HCT116 (cell line): Measurements from ENCODE around the gene ABCC5. TPM values are rescaled to one million over a fixed set of nuclear protein-coding genes. Genes with fewer than 3 reads are reported as not detected.

Experiments
- ATAC-seq: fragments of 200-7000 bp; cut with Tn5 transposase; 2 replicates; pipeline ENCODE4 v1.9.1; 2020; ENCODE audit warnings: mild to moderate bottlenecking, moderate library complexity
- BruUV-seq: library from RNA; stranded (reverse); fragments of 400-500 nt; replicated peaks from 2 replicates; lab custom pipeline; 2021; lab: Mats Ljungman, UMichigan
- CTCF ChIA-PET: fragments of 300-600 bp; sonication (Branson Sonifier 250); formaldehyde crosslinking; loops from one replicate; lab custom pipeline; 2021; ENCODE audit warnings: antibody characterized with exemption; lab: Charles Lee
- POLR2A ChIA-PET: fragments of 300-600, 350-600 bp; sonication (Branson Sonifier 250); formaldehyde crosslinking; loops from one replicate; lab custom pipeline; 2021; ENCODE audit warnings: antibody characterized with exemption; lab: Charles Lee
- RAD21 ChIA-PET, 2 experiments: fragments of 300-600 bp; sonication (Branson Sonifier 250); formaldehyde crosslinking; loops; one replicate each; lab custom pipeline; 2023; ENCODE audit warnings: low total read pairs in 2 of 2; ENCODE audit not compliant: uncharacterized antibody in 2 of 2, unreplicated experiment in 2 of 2, low non-redundant PET in 1 of 2; lab: Charles Lee
- DNase-seq: peaks from one replicate; pipeline ENCODE4 v3.0.0-alpha.2; 2010; ENCODE audit warnings: low read depth, low spot score
- H2AFZ ChIP-seq: fragments of 200-600 bp; shearing (Covaris generic), sonication (generic); 2 replicates; pipeline ENCODE4 v1.6.1; 2017; ENCODE audit warnings: low read depth, mixed run types, mixed read lengths, antibody characterized with exemption, low read length; ENCODE audit not compliant: poor library complexity, severe bottlenecking
- H3K27ac ChIP-seq: 2 replicates; pipeline ENCODE4 v1.5.1; 2012; ENCODE audit warnings: low read depth, low read length
- H3K27me3 ChIP-seq: fragments of 200-600 bp; sonication (generic); 2 replicates; pipeline ENCODE4 v1.6.1; 2016; ENCODE audit warnings: mixed run types, low read length, mixed read lengths; ENCODE audit not compliant: insufficient read depth
- H3K36me3 ChIP-seq, 2 experiments: fragments of 200-500 bp in 1 of 2; fragments of 200-600 bp in 1 of 2; sonication (Bioruptor generic) in 1 of 2; sonication (generic) in 1 of 2; 2 replicates each; pipeline versions ENCODE4 v1.5.1 to v1.6.1; 2014 to 2016; ENCODE audit warnings: low read length in 2 of 2, inconsistent platforms in 1 of 2, mixed read lengths in 1 of 2, mixed run types in 1 of 2; ENCODE audit not compliant: insufficient read depth in 2 of 2, control insufficient read depth in 1 of 2
- H3K4me1 ChIP-seq, 2 experiments: fragments of 200-600 bp in 1 of 2; sonication (generic) in 1 of 2; 2 replicates each; pipeline versions ENCODE4 v1.5.1 to v1.6.1; 2012 to 2017; ENCODE audit warnings: low read length in 2 of 2, inconsistent platforms in 1 of 2, mild to moderate bottlenecking in 1 of 2, mixed read lengths in 1 of 2, mixed run types in 1 of 2, moderate library complexity in 1 of 2; ENCODE audit not compliant: insufficient read depth in 2 of 2, control insufficient read depth in 1 of 2
- H3K4me2 ChIP-seq: fragments of 200-600 bp; sonication (generic); 2 replicates; pipeline ENCODE4 v1.6.1; 2017; ENCODE audit warnings: mixed run types, low read length, mixed read lengths
- H3K4me3 ChIP-seq, 2 experiments: fragments of 200-600 bp in 1 of 2; sonication (generic) in 1 of 2; replicated peaks in 1 of 2; 2 replicates each; pipeline ENCODE4 v1.5.1; 2011 to 2016; ENCODE audit warnings: low read length in 2 of 2, control low read depth in 1 of 2, low read depth in 1 of 2, mild to moderate bottlenecking in 1 of 2, mixed read lengths in 1 of 2, mixed run types in 1 of 2
- H3K79me2 ChIP-seq: fragments of 200-600 bp; sonication (generic); 2 replicates; pipeline ENCODE4 v1.6.1; 2017; ENCODE audit warnings: mild to moderate bottlenecking, mixed run types, low read length, moderate library complexity, mixed read lengths; ENCODE audit not compliant: insufficient read depth
- H3K9ac ChIP-seq: fragments of 200-600 bp; sonication (generic); 2 replicates; pipeline ENCODE4 v1.6.1; 2016; ENCODE audit warnings: low read length, mixed read lengths
- H3K9me2 ChIP-seq: fragments of 200-600 bp; sonication (generic), shearing (Covaris generic); 2 replicates; pipeline ENCODE4 v1.6.1; 2017; ENCODE audit warnings: mixed run types, mild to moderate bottlenecking, moderate library complexity; ENCODE audit not compliant: insufficient read depth
- H3K9me3 ChIP-seq, 2 experiments: fragments of 200-500 bp in 1 of 2; fragments of 200-600 bp in 1 of 2; sonication (Bioruptor generic) in 1 of 2; sonication (generic) in 1 of 2; 2 replicates each; pipeline ENCODE4 v1.6.1; 2014 to 2017; ENCODE audit warnings: low read length in 2 of 2, mixed read lengths in 2 of 2, inconsistent platforms in 1 of 2, low read depth in 1 of 2, mild to moderate bottlenecking in 1 of 2, mixed run types in 1 of 2, moderate library complexity in 1 of 2; ENCODE audit not compliant: control insufficient read depth in 1 of 2, insufficient read depth in 1 of 2
- H4K20me1 ChIP-seq: fragments of 200-600 bp; sonication (generic), shearing (Covaris generic); 2 replicates; pipeline ENCODE4 v1.6.1; 2017; ENCODE audit warnings: mixed run types, mild to moderate bottlenecking, moderate library complexity; ENCODE audit not compliant: insufficient read depth
- JUND ChIP-seq: IDR thresholded peaks from 2 replicates; pipeline ENCODE4 v1.6.1; 2012
- POLR2A ChIP-seq: IDR thresholded peaks from 2 replicates; pipeline ENCODE4 v1.7.0; 2011; ENCODE audit warnings: borderline replicate concordance; ENCODE audit not compliant: insufficient read depth, insufficient read length; ENCODE audit errors: extremely low read depth
- RAD21 ChIP-seq: IDR thresholded peaks from 2 replicates; pipeline ENCODE4 v1.6.1; 2012; ENCODE audit warnings: low read depth, mild to moderate bottlenecking
- SIN3A ChIP-seq: IDR thresholded peaks from 2 replicates; pipeline ENCODE4 v1.6.1; 2012; ENCODE audit warnings: low read depth
- SP1 ChIP-seq: IDR thresholded peaks from 2 replicates; pipeline ENCODE4 v1.6.1; 2012; ENCODE audit warnings: low read depth
- SRF ChIP-seq: IDR thresholded peaks from 2 replicates; pipeline ENCODE4 v1.6.1; 2012; ENCODE audit warnings: low read depth
- TCF7L2 ChIP-seq: IDR thresholded peaks from 2 replicates; pipeline ENCODE4 v1.7.0; 2011; ENCODE audit warnings: borderline replicate concordance, inconsistent platforms; ENCODE audit not compliant: insufficient read depth, insufficient read length; ENCODE audit errors: extremely low read depth
- intact Hi-C: fragments of 100-400 bp; cut with micrococcal nuclease; formaldehyde crosslinking; loops from 2 replicates; pipeline ENCODE4 v1.10.0; 2022
- total RNA-seq: library from RNA; stranded (reverse); gene quantifications from one replicate; pipeline ENCODE4 v1.2.1, GENCODE V29; 2021; ENCODE audit not compliant: unreplicated experiment
- TF ChIP-seq, protein P1 (sequence below): IDR thresholded peaks from 2 replicates; pipeline ENCODE4 v1.6.1; 2012; ENCODE audit warnings: low read depth
- TF ChIP-seq, protein P2 (sequence below): IDR thresholded peaks from 2 replicates; pipeline ENCODE4 v1.6.1; 2012
- TF ChIP-seq, protein P3 (sequence below): IDR thresholded peaks from 2 replicates; pipeline ENCODE4 v1.6.1; 2011; ENCODE audit warnings: mild to moderate bottlenecking, low read length, moderate library complexity; ENCODE audit not compliant: insufficient replicate concordance; ENCODE audit errors: extremely low read depth

ABCC5 gene
- total RNA-seq, 1 experiment from 2014 or later = 16.9 TPM

DNA sequence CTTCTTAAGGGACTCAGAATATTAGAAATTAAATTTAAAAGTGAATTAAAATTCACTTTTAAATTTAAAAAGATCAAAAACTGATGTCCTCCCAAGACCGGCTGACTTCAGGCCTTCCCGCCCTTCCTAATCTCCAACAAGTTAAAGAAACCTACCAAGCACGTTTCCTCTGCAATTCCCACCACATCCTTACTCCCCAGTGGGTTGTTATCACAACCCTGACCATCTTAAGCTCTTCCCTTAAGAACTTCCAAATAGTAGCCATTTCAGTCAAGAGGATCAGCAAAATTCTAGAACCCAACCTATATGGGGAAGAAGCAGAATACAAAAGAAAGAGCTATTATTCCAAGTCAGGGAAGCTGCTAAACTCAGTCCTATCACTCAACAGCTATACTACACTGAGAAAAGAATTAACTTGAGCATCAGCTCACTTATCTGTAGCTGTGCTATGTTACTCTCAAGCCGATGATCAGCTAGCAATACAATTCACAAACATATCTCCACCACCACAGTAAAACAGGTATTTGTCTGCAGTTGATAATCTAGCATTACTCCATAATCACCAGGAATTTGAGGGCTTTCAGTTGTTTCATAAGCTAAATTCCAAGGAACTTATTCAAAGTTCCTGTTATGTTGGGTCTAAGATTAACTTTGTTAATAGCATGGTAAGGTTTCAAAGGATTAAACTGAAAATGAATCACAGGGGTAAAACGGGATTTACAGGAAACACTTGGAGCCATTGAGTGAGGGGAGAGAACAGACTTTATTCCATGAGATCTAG lies 14.3 kb downstream of the ABCC5 start:
- no peaks in the 10 kb centered on the region for H3K9me3 ChIP-seq
- TF ChIP-seq SIN3A (no peak), SP1 (no peak), TCF7L2 (no peak), JUND (no peak), RAD21 (no peak), SRF (no peak), POLR2A (no peak)
- TF ChIP-seq, protein P1, sequence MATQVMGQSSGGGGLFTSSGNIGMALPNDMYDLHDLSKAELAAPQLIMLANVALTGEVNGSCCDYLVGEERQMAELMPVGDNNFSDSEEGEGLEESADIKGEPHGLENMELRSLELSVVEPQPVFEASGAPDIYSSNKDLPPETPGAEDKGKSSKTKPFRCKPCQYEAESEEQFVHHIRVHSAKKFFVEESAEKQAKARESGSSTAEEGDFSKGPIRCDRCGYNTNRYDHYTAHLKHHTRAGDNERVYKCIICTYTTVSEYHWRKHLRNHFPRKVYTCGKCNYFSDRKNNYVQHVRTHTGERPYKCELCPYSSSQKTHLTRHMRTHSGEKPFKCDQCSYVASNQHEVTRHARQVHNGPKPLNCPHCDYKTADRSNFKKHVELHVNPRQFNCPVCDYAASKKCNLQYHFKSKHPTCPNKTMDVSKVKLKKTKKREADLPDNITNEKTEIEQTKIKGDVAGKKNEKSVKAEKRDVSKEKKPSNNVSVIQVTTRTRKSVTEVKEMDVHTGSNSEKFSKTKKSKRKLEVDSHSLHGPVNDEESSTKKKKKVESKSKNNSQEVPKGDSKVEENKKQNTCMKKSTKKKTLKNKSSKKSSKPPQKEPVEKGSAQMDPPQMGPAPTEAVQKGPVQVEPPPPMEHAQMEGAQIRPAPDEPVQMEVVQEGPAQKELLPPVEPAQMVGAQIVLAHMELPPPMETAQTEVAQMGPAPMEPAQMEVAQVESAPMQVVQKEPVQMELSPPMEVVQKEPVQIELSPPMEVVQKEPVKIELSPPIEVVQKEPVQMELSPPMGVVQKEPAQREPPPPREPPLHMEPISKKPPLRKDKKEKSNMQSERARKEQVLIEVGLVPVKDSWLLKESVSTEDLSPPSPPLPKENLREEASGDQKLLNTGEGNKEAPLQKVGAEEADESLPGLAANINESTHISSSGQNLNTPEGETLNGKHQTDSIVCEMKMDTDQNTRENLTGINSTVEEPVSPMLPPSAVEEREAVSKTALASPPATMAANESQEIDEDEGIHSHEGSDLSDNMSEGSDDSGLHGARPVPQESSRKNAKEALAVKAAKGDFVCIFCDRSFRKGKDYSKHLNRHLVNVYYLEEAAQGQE = no peak
- TF ChIP-seq, protein P2, sequence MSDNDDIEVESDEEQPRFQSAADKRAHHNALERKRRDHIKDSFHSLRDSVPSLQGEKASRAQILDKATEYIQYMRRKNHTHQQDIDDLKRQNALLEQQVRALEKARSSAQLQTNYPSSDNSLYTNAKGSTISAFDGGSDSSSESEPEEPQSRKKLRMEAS = no peak
- TF ChIP-seq, protein P3, sequence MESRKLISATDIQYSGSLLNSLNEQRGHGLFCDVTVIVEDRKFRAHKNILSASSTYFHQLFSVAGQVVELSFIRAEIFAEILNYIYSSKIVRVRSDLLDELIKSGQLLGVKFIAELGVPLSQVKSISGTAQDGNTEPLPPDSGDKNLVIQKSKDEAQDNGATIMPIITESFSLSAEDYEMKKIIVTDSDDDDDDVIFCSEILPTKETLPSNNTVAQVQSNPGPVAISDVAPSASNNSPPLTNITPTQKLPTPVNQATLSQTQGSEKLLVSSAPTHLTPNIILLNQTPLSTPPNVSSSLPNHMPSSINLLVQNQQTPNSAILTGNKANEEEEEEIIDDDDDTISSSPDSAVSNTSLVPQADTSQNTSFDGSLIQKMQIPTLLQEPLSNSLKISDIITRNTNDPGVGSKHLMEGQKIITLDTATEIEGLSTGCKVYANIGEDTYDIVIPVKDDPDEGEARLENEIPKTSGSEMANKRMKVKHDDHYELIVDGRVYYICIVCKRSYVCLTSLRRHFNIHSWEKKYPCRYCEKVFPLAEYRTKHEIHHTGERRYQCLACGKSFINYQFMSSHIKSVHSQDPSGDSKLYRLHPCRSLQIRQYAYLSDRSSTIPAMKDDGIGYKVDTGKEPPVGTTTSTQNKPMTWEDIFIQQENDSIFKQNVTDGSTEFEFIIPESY = no peak
- TF ChIP-seq, all 23 proteins: peak for 0
- CTCF ChIA-PET = no interaction called here
- DNase-seq = no peak
- H3K27me3 ChIP-seq = no peaks in the 10 kb centered on the region
- H3K36me3 ChIP-seq = 0 out of 4 replicates have a peak, but pooled peaks cover 0 to 2% of the 10 kb centered on the region in 2 experiments
- no peaks in the 10 kb centered on the region for H3K79me2 ChIP-seq
- no peak overlapping the region for H3K9ac ChIP-seq
- no peak overlapping the region for H3K27ac ChIP-seq
- H3K4me1 ChIP-seq = peaks cover 15 to 25% of the 10 kb centered on the region in 2 experiments
- H3K4me3 ChIP-seq = no peak overlapping the region
- H4K20me1 ChIP-seq = no peaks in the 10 kb centered on the region
- H2AFZ ChIP-seq = no peak overlapping the region
- BruUV-seq = no TSS peak
- intact Hi-C loops = no loop called here
- POLR2A ChIA-PET = no interaction called here
- no peaks in the 10 kb centered on the region for H3K9me2 ChIP-seq
- ATAC-seq = no peak
- RAD21 ChIA-PET = no interaction called here
- no peak overlapping the region for H3K4me2 ChIP-seq
